ENCODE results near the gene SYT5. TPM values are rescaled to one million over a fixed set of nuclear protein-coding genes. Genes with fewer than 3 reads are reported as not detected.

SYT5 gene
- total and polyA plus RNA-seq, 2 of the 13 experiments (the other 11 are each of a cell fraction or from before 2014, with no cell fraction given) = not detected

DNA sequence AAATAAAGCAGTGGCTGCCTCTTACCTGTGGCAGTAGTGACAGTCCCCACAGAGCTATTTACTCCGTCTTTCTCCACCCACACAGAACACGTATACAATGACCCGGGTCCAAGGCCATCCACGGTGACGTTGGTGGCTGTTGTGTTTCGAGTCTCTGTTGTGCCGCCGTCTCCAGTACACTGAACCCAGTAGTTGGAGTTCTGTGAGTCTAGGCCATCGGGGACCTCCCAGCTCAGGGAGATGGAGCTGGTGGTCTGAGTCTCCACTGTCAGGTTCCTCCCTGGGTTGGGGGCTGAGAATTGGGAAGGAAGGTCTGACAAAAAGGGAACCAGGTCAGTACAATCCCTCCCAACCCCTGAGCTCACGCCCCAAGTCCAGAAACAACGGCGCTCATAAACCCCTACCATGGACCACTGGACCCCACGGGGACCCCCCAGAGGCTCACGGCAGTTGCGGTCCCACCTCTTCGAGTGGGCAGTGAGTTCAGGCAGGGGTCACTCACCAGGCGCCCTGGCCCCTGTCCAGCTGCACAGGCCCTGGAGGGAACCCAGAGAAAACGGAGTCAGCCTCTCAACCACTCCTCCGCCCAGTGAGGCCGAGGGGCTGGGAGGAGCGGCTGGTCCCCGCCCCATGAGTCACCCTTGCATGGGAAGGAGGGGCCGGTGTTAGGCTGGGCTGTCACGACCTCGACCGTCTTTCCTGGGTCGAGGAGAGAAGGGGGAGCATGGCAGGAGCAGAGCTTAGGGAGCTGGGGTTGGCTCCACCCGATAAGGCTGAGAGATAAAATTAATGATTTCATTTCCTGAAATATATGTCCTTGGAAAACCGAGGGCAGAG, 26.8 kb upstream of the SYT5 start (continued):
- TF ChIP-seq, protein P1, sequence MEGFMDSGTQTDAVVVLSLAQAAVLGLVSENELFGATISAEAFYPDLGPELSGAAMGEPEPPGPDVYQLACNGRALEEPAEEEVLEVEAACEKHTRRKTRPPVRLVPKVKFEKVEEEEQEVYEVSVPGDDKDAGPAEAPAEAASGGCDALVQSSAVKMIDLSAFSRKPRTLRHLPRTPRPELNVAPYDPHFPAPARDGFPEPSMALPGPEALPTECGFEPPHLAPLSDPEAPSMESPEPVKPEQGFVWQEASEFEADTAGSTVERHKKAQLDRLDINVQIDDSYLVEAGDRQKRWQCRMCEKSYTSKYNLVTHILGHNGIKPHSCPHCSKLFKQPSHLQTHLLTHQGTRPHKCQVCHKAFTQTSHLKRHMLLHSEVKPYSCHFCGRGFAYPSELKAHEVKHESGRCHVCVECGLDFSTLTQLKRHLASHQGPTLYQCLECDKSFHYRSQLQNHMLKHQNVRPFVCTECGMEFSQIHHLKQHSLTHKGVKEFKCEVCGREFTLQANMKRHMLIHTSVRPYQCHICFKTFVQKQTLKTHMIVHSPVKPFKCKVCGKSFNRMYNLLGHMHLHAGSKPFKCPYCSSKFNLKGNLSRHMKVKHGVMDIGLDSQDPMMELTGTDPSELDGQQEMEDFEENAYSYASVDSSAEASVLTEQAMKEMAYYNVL (CRISPR knock-in tag; IDR thresholded peaks at IDR 0.05; ENCODE audit: borderline replicate concordance) = peak; percentile 77; the same call in 1 of the 2 replicates
- peak; percentile 87 for TF ChIP-seq RARA (CRISPR knock-in tag; IDR thresholded peaks at IDR 0.05)
- TF ChIP-seq AKAP8 (CRISPR knock-in tag; IDR thresholded peaks at IDR 0.05) = 0 out of 2 replicates have a peak, but pooled peaks have one; percentile 37
- TF ChIP-seq ZNF263 (CRISPR knock-in tag; IDR thresholded peaks at IDR 0.05) = peak; percentile 82
- TF ChIP-seq TARDBP (CRISPR knock-in tag; IDR thresholded peaks at IDR 0.05) = peak; percentile 77; the same call in 1 of the 2 replicates
- no peak for TF ChIP-seq HOXA5 (CRISPR knock-in tag; IDR thresholded peaks at IDR 0.05)
- no peak for TF ChIP-seq PCBP2 (optimal IDR thresholded peaks at IDR 0.05; ENCODE audit: low read depth, low read length, poor library complexity, severe bottlenecking)
- no peak for TF ChIP-seq HOXA7 (CRISPR knock-in tag; IDR thresholded peaks at IDR 0.05)
- TF ChIP-seq ZSCAN22 (CRISPR knock-in tag; IDR thresholded peaks at IDR 0.05) = peak; percentile 95
- TF ChIP-seq PAF1 (CRISPR knock-in tag; IDR thresholded peaks at IDR 0.05) = 0 out of 2 replicates have a peak, but pooled peaks have one; percentile 55
- TF ChIP-seq ZNF883 (CRISPR knock-in tag; IDR thresholded peaks at IDR 0.05; ENCODE audit: not compliant biosample characterization) = peak; percentile 80
- TF ChIP-seq, protein P2, sequence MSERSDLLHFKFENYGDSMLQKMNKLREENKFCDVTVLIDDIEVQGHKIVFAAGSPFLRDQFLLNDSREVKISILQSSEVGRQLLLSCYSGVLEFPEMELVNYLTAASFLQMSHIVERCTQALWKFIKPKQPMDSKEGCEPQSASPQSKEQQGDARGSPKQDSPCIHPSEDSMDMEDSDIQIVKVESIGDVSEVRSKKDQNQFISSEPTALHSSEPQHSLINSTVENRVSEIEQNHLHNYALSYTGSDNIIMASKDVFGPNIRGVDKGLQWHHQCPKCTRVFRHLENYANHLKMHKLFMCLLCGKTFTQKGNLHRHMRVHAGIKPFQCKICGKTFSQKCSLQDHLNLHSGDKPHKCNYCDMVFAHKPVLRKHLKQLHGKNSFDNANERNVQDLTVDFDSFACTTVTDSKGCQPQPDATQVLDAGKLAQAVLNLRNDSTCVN (CRISPR knock-in tag; IDR thresholded peaks at IDR 0.05; ENCODE audit: borderline replicate concordance) = no peak; the same call in 1 of the 2 replicates
- TF ChIP-seq, protein P3, sequence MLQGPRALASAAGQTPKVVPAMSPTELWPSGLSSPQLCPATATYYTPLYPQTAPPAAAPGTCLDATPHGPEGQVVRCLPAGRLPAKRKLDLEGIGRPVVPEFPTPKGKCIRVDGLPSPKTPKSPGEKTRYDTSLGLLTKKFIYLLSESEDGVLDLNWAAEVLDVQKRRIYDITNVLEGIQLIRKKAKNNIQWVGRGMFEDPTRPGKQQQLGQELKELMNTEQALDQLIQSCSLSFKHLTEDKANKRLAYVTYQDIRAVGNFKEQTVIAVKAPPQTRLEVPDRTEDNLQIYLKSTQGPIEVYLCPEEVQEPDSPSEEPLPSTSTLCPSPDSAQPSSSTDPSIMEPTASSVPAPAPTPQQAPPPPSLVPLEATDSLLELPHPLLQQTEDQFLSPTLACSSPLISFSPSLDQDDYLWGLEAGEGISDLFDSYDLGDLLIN (CRISPR knock-in tag; IDR thresholded peaks at IDR 0.05; ENCODE audit: borderline replicate concordance) = peak; percentile 59; the same call in 1 of the 2 replicates
- no peak for TF ChIP-seq SOX6 (IDR thresholded peaks at IDR 0.05)
- TF ChIP-seq SOX6 (CRISPR knock-in tag; IDR thresholded peaks at IDR 0.05) = peak; percentile 91
- peak; percentile 85 for TF ChIP-seq RXRB (CRISPR knock-in tag; IDR thresholded peaks at IDR 0.05; ENCODE audit: borderline replicate concordance)
- no peak for TF ChIP-seq PHF20 (CRISPR knock-in tag; IDR thresholded peaks at IDR 0.05)
- TF ChIP-seq FOSL1 (CRISPR knock-in tag; IDR thresholded peaks at IDR 0.05; ENCODE audit: borderline replicate concordance) = peak; percentile 96
- TF ChIP-seq, protein P4, sequence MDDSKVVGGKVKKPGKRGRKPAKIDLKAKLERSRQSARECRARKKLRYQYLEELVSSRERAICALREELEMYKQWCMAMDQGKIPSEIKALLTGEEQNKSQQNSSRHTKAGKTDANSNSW (CRISPR knock-in tag; IDR thresholded peaks at IDR 0.05; ENCODE audit: borderline replicate concordance) = peak; percentile 39; the same call in 1 of the 2 replicates
- TF ChIP-seq ZKSCAN5 (CRISPR knock-in tag; IDR thresholded peaks at IDR 0.05) = no peak
- peak; percentile 44; the same call in 1 of the 2 replicates for TF ChIP-seq TGIF2 (CRISPR knock-in tag; IDR thresholded peaks at IDR 0.05)
- TF ChIP-seq ARNT (IDR thresholded peaks at IDR 0.05) = no peak
- TF ChIP-seq SRY (CRISPR knock-in tag; IDR thresholded peaks at IDR 0.05) = peak; percentile 81
- TF ChIP-seq, protein P5, sequence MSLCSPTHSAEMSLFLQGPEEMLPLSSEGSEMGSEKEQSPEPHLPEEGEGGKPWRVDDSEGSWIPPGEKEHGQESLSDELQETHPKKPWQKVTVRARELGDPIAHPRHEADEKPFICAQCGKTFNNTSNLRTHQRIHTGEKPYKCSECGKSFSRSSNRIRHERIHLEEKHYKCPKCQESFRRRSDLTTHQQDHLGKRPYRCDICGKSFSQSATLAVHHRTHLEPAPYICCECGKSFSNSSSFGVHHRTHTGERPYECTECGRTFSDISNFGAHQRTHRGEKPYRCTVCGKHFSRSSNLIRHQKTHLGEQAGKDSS (CRISPR knock-in tag; IDR thresholded peaks at IDR 0.05; ENCODE audit: borderline replicate concordance, low read depth) = peak; percentile 65; the same call in 1 of the 2 replicates
- 0 out of 2 replicates have a peak, but pooled peaks have one; percentile 35 for TF ChIP-seq ZNF12 (CRISPR knock-in tag; IDR thresholded peaks at IDR 0.05)
